CD14-positive monocyte (primary cell): ENCODE data around the gene PROB1. TPM values are rescaled to one million over a fixed set of nuclear protein-coding genes. Genes with fewer than 3 reads are reported as not detected.
A peak's percentile ranks its signal among the peaks of the same experiment; 100 is the strongest.

Experiments
- DNase-seq, 3 donors: peaks; one replicate each; pipeline ENCODE4 v3.0.0-alpha.2; 2011 to 2022
- H2AFZ ChIP-seq: 2 replicates; pipeline ENCODE4 v1.6.0; 2012; ENCODE audit warnings: mild to moderate bottlenecking, low read depth, low read length, inconsistent platforms; ENCODE audit not compliant: insufficient read depth, poor library complexity, severe bottlenecking
- H3K27ac ChIP-seq, 2 donors: 1 replicate in 1 of 2; 2 replicates in 1 of 2; pipeline ENCODE4 v1.5.1; 2012 to 2013; ENCODE audit warnings: low read length in 2 of 2, control low read depth in 1 of 2, inconsistent platforms in 1 of 2, low read depth in 1 of 2, mild to moderate bottlenecking in 1 of 2
- H3K27me3 ChIP-seq, 2 donors: one replicate each; pipeline versions ENCODE4 v1.6.0 to v1.6.1; 2011 to 2013; ENCODE audit warnings: low read length in 2 of 2; ENCODE audit not compliant: control insufficient read depth in 2 of 2, insufficient read depth in 2 of 2
- H3K36me3 ChIP-seq, 2 donors: replicated peaks in 1 of 2; 1 replicate in 1 of 2; 2 replicates in 1 of 2; pipeline versions ENCODE4 v1.5.1 to v1.6.1; 2012 to 2013; ENCODE audit warnings: low read length in 2 of 2, control low read depth in 1 of 2, inconsistent platforms in 1 of 2, mild to moderate bottlenecking in 1 of 2; ENCODE audit not compliant: insufficient read depth in 2 of 2, control insufficient read depth in 1 of 2
- H3K4me1 ChIP-seq, 2 donors: 1 replicate in 1 of 2; 2 replicates in 1 of 2; pipeline versions ENCODE4 v1.5.1 to v1.6.1; 2012 to 2013; ENCODE audit warnings: low read length in 2 of 2, control low read depth in 1 of 2, inconsistent platforms in 1 of 2, mild to moderate bottlenecking in 1 of 2, moderate library complexity in 1 of 2; ENCODE audit not compliant: insufficient read depth in 2 of 2, control insufficient read depth in 1 of 2
- H3K4me2 ChIP-seq: replicated peaks from 2 replicates; pipeline ENCODE3; 2012; ENCODE audit warnings: low read length, moderate library complexity, mild to moderate bottlenecking; ENCODE audit not compliant: poor library complexity, severe bottlenecking; ENCODE audit errors: extremely low read depth
- H3K4me3 ChIP-seq, 3 experiments: fragments of 200-600 bp in 1 of 3; sonication (generic) in 1 of 3; replicated peaks in 1 of 3; 1 replicate in 2 of 3; 2 replicates in 1 of 3; pipeline ENCODE4 v1.5.1; 2011 to 2013; ENCODE audit warnings: low read length in 3 of 3, mild to moderate bottlenecking in 3 of 3, control low read depth in 2 of 3, low read depth in 2 of 3, inconsistent platforms in 1 of 3, moderate library complexity in 1 of 3
- H3K79me2 ChIP-seq: 2 replicates; pipeline ENCODE4 v1.6.0; 2012; ENCODE audit warnings: mild to moderate bottlenecking, control low read depth, inconsistent platforms, low read length, moderate library complexity; ENCODE audit not compliant: insufficient read depth
- H3K9ac ChIP-seq: 2 replicates; pipeline ENCODE4 v1.6.0; 2017; ENCODE audit warnings: low read length, mild to moderate bottlenecking; ENCODE audit not compliant: insufficient read depth, poor library complexity, severe bottlenecking
- H3K9me3 ChIP-seq, 2 donors: replicated peaks in 1 of 2; 1 replicate in 1 of 2; 2 replicates in 1 of 2; pipeline versions ENCODE4 v1.5.1 to v1.6.1; 2012 to 2013; ENCODE audit warnings: low read length in 2 of 2, control low read depth in 1 of 2; ENCODE audit not compliant: control insufficient read depth in 1 of 2, insufficient read depth in 1 of 2
- H4K20me1 ChIP-seq: 2 replicates; pipeline ENCODE4 v1.6.0; 2012; ENCODE audit warnings: mild to moderate bottlenecking, low read length, control low read depth, moderate library complexity; ENCODE audit not compliant: insufficient read depth
- H3K27ac Mint-ChIP-seq, 7 donors: one replicate each; pipeline ENCODE4 v1.8.0; 2020; ENCODE audit warnings: mild to moderate bottlenecking in 7 of 7, mixed read lengths in 7 of 7, moderate library complexity in 6 of 7, inconsistent platforms in 2 of 7
- H3K27me3 Mint-ChIP-seq, 3 donors: one replicate each; pipeline ENCODE4 v1.8.0; 2021 to 2022; ENCODE audit warnings: low read depth in 3 of 3, mild to moderate bottlenecking in 3 of 3, mixed read lengths in 3 of 3, moderate library complexity in 3 of 3, inconsistent platforms in 1 of 3
- H3K36me3 Mint-ChIP-seq, 2 donors: one replicate each; pipeline ENCODE4 v1.8.0; 2020; ENCODE audit warnings: mixed read lengths in 2 of 2, inconsistent platforms in 1 of 2, mild to moderate bottlenecking in 1 of 2
- H3K4me1 Mint-ChIP-seq: one replicate; pipeline ENCODE4 v1.8.0; 2020; ENCODE audit warnings: mild to moderate bottlenecking, mixed read lengths
- H3K4me3 Mint-ChIP-seq, 2 donors: one replicate each; pipeline ENCODE4 v1.8.0; 2020; ENCODE audit warnings: mild to moderate bottlenecking in 2 of 2, mixed read lengths in 2 of 2, moderate library complexity in 1 of 2
- H3K9me3 Mint-ChIP-seq, 7 donors: one replicate each; pipeline ENCODE4 v1.8.0; 2020 to 2022; ENCODE audit warnings: mixed read lengths in 7 of 7, mild to moderate bottlenecking in 6 of 7, moderate library complexity in 6 of 7, inconsistent platforms in 2 of 7
- CTCF ChIP-seq: fragments of 200-600 bp; IDR thresholded peaks from one replicate; pipeline ENCODE4 v1.8.0; 2022; ENCODE audit warnings: antibody characterized with exemption, mild to moderate bottlenecking
- WGBS: methylation state at CpG from one replicate; pipeline ENCODE4 v1.1.5; 2013; ENCODE audit warnings: missing lambda C conversion rate; ENCODE audit not compliant: insufficient coverage; 5-methylcytosine and 5-hydroxymethylcytosine counted together
- intact Hi-C, 2 donors: fragments of 100-400 bp; cut with micrococcal nuclease; formaldehyde crosslinking; loops; one replicate each; pipeline versions ENCODE4 v1.15.0 to v1.15.1; 2023
- polyA plus RNA-seq, 3 donors: library from polyadenylated mRNA; depleted of rRNA in 1 of 3; unstranded in 2 of 3; stranded (reverse) in 1 of 3; fragments of 300-500 nt in 2 of 3; fragments of >200 nt in 1 of 3; fragmentation: Illumina TruSeq in 2 of 3; gene quantifications; 1 replicate in 2 of 3; 2 replicates in 1 of 3; pipeline ENCODE4 v1.2.3, GENCODE V29; 2012 to 2021

PROB1 gene
- polyA plus RNA-seq, 3 donors = 0.05 to 0.11 TPM; not detected in 1

- Histone ChIP-seq H3K79me2 (no peaks in the 10 kb centered on the region), H2AFZ (no peak overlapping the region), H3K9ac (no peak overlapping the region), H3K27me3 (no peaks in the 10 kb centered on the region), H3K4me2 (no peak overlapping the region), H3K36me3 (no peaks in the 10 kb centered on the region), H3K4me3 (no peak overlapping the region), H4K20me1 (no peaks in the 10 kb centered on the region), H3K9me3 (no peaks in the 10 kb centered on the region), H3K27ac (no peak overlapping the region), H3K4me1 (no peaks in the 10 kb centered on the region)
- TF ChIP-seq CTCF = no peak
- no peak overlapping the region for H3K4me3 Mint-ChIP-seq
- no peak overlapping the region for H3K27ac Mint-ChIP-seq
- H3K27me3 Mint-ChIP-seq = peaks cover 0 to under 1% (median 0%) of the 10 kb centered on the region in 3 donors
- no peak for DNase-seq
- intact Hi-C loops = no loop called here
- H3K9me3 Mint-ChIP-seq = no peaks in the 10 kb centered on the region
- peaks cover 3 to 8% of the 10 kb centered on the region in 2 donors for H3K36me3 Mint-ChIP-seq
- H3K4me1 Mint-ChIP-seq = no peaks in the 10 kb centered on the region
Measured at GRCh38 chr5:139415869-139416268, 21.0 kb upstream of the PROB1 start.

GRCh38 chr5:139415221-139415861, 20.4 kb upstream of the PROB1 start:
- Mint-ChIP-seq H3K36me3 (peaks cover 3 to 8% of the 10 kb centered on the region in 2 donors), H3K4me1 (no peaks in the 10 kb centered on the region), H3K27ac (peak overlapping the region in 1 of 7 donors; percentile 63), H3K9me3 (no peaks in the 10 kb centered on the region), H3K4me3 (no peak overlapping the region), H3K27me3 (no peaks in the 10 kb centered on the region)
- H3K4me2 ChIP-seq = no peak overlapping the region
- no peaks in the 10 kb centered on the region for H3K9me3 ChIP-seq
- H3K27me3 ChIP-seq = no peaks in the 10 kb centered on the region
- 94% methylated on average over 6 of the region's 8 CpGs for WGBS
- intact Hi-C loops = no loop called here
- H3K36me3 ChIP-seq = no peaks in the 10 kb centered on the region
- H3K9ac ChIP-seq = no peak overlapping the region
- no peaks in the 10 kb centered on the region for H3K4me1 ChIP-seq
- H2AFZ ChIP-seq = no peak overlapping the region
- no peak overlapping the region for H3K4me3 ChIP-seq
- TF ChIP-seq CTCF = no peak
- no peak for DNase-seq
- no peaks in the 10 kb centered on the region for H3K79me2 ChIP-seq
- no peak overlapping the region for H3K27ac ChIP-seq
- H4K20me1 ChIP-seq = no peaks in the 10 kb centered on the region
